ENCODE measurements around the gene PRKCH. TPM values are rescaled to one million over a fixed set of nuclear protein-coding genes. Genes with fewer than 3 reads are reported as not detected.

The PRKCH gene
- total RNA-seq, 2 experiments from 2014 or later = 318 to 343 TPM

DNA sequence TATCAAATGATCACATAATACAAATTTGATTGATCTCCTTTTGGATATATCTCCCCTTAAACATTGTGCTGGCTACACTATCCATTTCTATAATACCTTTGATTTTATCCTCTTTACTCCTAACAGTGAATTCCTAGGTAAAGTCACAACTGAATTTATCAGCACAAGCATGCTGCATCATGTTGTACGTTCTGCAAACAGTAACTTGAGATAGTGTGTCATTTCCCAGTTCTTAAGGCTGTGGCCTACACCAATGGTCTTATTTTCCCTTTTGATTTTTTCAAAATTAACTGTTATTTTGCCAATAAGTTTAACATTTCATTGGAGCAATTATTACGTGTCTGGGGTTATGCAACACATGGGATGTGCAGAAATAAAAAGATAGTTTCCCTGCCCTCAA, 24.8 kb downstream of the PRKCH start:
- ATAC-seq (no peak), DNase-seq (no peak)
- H3K27ac Mint-ChIP-seq = peak overlapping the region; percentile 90
- peaks cover 84% of the 10 kb centered on the region for H3K36me3 Mint-ChIP-seq (ENCODE audit: low read depth)
- CTCF ChIA-PET = interaction anchor here (0.9 to 6.0 kb wide), 11 partner anchors 10 to 491 kb away, joined by 3 to 42 read pairs (median 4); no protein-coding TSS in a partner anchor
- H3K27me3 Mint-ChIP-seq (ENCODE audit: low read depth) = no peaks in the 10 kb centered on the region
- peak overlapping the region; percentile 72 for H3K4me3 Mint-ChIP-seq
- H3K4me1 Mint-ChIP-seq (ENCODE audit: low read depth) = peaks cover 98% of the 10 kb centered on the region
- peaks cover 6% of the 10 kb centered on the region for H3K9me3 Mint-ChIP-seq (ENCODE audit: insufficient read depth)
- POLR2A ChIA-PET = interaction anchor here (0.6 to 13.2 kb wide), 6 partner anchors 9 to 101 kb away, joined by 3 to 177 read pairs (median 4); no protein-coding TSS in a partner anchor

DNA sequence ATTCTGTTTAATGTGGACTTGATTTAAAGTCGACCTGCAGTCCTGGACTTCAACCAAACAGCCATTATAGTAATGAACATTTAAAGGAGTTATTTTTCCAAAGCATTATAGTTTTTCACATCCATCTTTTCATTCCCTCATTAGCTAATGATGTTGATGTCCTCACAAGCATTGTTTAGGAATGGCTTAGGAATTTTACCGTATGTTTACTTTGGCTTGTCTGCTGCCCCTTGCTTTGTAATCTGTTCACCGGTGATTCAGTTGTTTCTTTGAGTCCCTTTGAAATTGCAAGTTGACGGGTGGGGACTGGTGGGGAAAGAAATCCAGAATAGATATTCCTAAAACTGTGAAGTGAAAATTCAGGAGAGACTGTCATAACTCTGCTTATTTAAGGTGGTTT, 25.4 kb downstream of the PRKCH start:
- peak overlapping the region; percentile 90 for H3K27ac Mint-ChIP-seq
- POLR2A ChIA-PET = interaction anchor here (0.6 to 13.2 kb wide), 8 partner anchors 9 to 103 kb away, joined by 3 to 177 read pairs (median 4); no protein-coding TSS in a partner anchor
- peak overlapping the region; percentile 65 for H3K4me3 Mint-ChIP-seq
- DNase-seq = no peak
- no peak for ATAC-seq
- no peaks in the 10 kb centered on the region for H3K27me3 Mint-ChIP-seq (ENCODE audit: low read depth)
- H3K9me3 Mint-ChIP-seq (ENCODE audit: insufficient read depth) = peaks cover 6% of the 10 kb centered on the region
- H3K4me1 Mint-ChIP-seq (ENCODE audit: low read depth) = peaks cover 98% of the 10 kb centered on the region
- CTCF ChIA-PET = interaction anchor here (0.9 to 2.4 kb wide), 12 partner anchors 9 to 491 kb away, joined by 3 to 9 read pairs (median 4); no protein-coding TSS in a partner anchor
- peaks cover 84% of the 10 kb centered on the region for H3K36me3 Mint-ChIP-seq (ENCODE audit: low read depth)

DNA sequence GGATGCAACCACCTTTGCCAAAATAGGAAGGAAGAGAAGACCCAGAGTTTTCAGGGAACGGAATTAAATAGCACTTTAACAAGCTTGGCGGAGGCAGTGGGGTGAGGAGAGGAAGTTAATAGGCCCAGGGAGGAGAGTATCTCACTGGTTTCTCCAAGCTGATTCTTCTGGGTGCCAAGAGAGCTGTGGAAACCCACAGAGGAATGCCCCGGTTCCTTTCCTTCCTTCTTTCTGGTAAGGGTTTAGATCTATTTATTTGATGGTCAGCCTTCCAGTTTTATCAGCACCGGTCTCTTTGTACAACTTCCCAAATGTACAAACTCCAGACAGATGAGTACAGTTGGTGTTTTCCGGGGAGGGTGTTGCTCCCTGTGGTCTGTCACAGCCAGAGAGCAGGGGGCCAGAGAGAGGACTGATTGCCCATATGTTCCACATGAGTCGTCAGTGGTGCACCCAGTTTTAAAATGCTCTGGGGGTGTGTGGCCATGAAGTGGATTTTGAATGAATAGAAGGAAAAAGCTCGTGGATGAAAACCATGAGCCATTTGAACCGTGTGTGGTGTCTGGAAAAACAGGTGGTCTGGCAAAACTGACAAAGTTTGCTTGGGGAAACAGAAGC, 26.6 kb downstream of the PRKCH start:
- peaks cover 99% of the 10 kb centered on the region for H3K4me1 Mint-ChIP-seq (ENCODE audit: low read depth)
- ChIA-PET CTCF (interaction anchor here (0.9 to 2.4 kb wide), 12 partner anchors 9 to 490 kb away, joined by 3 to 9 read pairs (median 4); partner anchors contain the start of gene PRKCH), POLR2A (interaction anchor here (0.6 to 13.2 kb wide), 12 partner anchors 9 to 105 kb away, joined by 3 to 177 read pairs (median 4); partner anchors contain the start of gene PRKCH)
- DNase-seq (no peak), ATAC-seq (peak; percentile 29)
- H3K9me3 Mint-ChIP-seq (ENCODE audit: insufficient read depth) = peaks cover 6% of the 10 kb centered on the region
- H3K27me3 Mint-ChIP-seq (ENCODE audit: low read depth) = no peaks in the 10 kb centered on the region
- peak overlapping the region; percentile 90 for H3K27ac Mint-ChIP-seq
- peaks cover 88% of the 10 kb centered on the region for H3K36me3 Mint-ChIP-seq (ENCODE audit: low read depth)
- peak overlapping the region; percentile 65 for H3K4me3 Mint-ChIP-seq

DNA sequence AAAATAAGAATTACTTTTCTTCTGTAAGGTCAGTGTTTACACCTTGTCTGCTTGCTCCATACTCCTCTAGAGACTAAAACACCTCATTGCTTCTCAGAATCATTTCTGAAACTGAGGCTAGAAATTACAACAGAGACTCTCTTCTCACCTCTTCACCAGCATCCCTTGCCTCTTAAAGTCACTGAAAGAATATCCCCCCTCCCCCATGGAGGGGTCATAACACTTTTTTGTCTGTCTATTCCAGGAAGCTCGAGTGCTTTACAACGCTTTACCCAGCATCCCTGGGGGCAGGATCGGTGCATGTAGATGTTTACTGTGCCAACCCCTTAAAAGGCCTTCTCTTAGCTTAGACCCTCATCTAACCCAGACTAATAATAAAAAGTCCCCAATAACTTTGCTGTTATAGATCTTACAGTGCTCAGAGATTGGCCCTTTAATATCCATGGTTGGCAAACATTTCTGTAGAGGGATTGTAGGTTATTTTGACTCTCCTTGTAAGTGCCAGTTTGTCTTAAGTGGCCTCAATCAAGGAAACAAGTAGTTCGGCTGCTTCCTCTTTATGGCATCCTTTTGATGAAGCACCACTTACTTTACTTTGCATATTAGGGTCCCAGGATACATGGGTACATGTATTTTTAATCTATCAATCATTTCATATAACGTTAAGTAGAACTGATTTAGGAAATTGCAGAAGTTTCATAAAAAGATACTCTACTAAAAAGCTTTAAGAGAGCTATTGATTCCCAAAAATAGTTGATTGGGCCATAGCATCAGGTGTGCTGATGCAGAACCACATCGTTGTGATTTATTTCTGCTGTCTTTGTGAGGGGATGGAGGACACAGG, 29.3 kb downstream of the PRKCH start:
- H3K4me3 Mint-ChIP-seq = peak overlapping the region; percentile 49
- ATAC-seq = peak; percentile 38

DNA sequence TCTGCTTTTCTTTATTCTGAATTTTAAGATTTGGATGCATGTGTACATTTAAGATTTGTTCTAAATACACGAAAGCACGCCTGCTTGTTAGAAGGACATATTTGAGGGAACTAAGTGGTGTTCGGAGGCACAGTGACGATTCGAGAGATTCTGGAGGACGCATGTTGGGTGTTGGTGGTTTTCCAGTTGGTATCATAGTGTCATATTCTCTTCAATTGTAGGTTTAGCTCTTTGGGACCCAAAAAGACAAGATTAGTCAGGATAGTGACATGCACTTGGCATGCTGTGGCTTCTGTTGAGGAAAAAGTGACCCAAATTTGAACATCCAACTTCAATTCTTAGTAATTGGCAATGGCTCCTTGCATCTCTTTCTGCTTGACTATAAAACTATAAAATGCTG, 30.1 kb downstream of the PRKCH start:
- Mint-ChIP-seq H3K27ac (peak overlapping the region; percentile 86), H3K4me1 (ENCODE audit: low read depth) (peaks cover 95% of the 10 kb centered on the region), H3K4me3 (peak overlapping the region; percentile 49), H3K9me3 (ENCODE audit: insufficient read depth) (peaks cover 6% of the 10 kb centered on the region), H3K27me3 (ENCODE audit: low read depth) (no peaks in the 10 kb centered on the region), H3K36me3 (ENCODE audit: low read depth) (peaks cover 75% of the 10 kb centered on the region)
- POLR2A ChIA-PET = interaction anchor here (0.6 to 13.2 kb wide), 4 partner anchors 19 to 125 kb away, joined by 3 to 177 read pairs (median 8); no protein-coding TSS in a partner anchor
- CTCF ChIA-PET = interaction anchor here (1.0 kb wide), 1 partner anchor 81 kb away, joined by 3 read pairs; no protein-coding TSS in a partner anchor
- no peak for DNase-seq
- ATAC-seq = no peak

More for the DNA sequence above, 29.3 kb downstream of the PRKCH start:
- ChIA-PET POLR2A (interaction anchor here (0.5 to 13.2 kb wide), 9 partner anchors 10 to 356 kb away, joined by 3 to 177 read pairs (median 8); partner anchors contain the start of gene PRKCH), CTCF (interaction anchor here (1.0 to 1.7 kb wide), 3 partner anchors 18 to 85 kb away, joined by 3 to 11 read pairs (median 3); no protein-coding TSS in a partner anchor)
- peak overlapping the region; percentile 86 for H3K27ac Mint-ChIP-seq
- peaks cover 95% of the 10 kb centered on the region for H3K4me1 Mint-ChIP-seq (ENCODE audit: low read depth)
- H3K9me3 Mint-ChIP-seq (ENCODE audit: insufficient read depth) = peaks cover 6% of the 10 kb centered on the region
- peak; percentile 62 for DNase-seq
- H3K36me3 Mint-ChIP-seq (ENCODE audit: low read depth) = peaks cover 74% of the 10 kb centered on the region
- H3K27me3 Mint-ChIP-seq (ENCODE audit: low read depth) = no peaks in the 10 kb centered on the region

GRCh38 chr14:61355892-61356325, 34.5 kb downstream of the PRKCH start:
- ChIA-PET CTCF (interaction anchor here (1.1 kb wide), 1 partner anchor 75 kb away, joined by 3 read pairs; the partner anchor contains the start of gene TMEM30B), POLR2A (no interaction called here)
- Mint-ChIP-seq H3K9me3 (ENCODE audit: insufficient read depth) (no peaks in the 10 kb centered on the region), H3K36me3 (ENCODE audit: low read depth) (peaks cover 74% of the 10 kb centered on the region), H3K4me1 (ENCODE audit: low read depth) (peaks cover 94% of the 10 kb centered on the region), H3K4me3 (peak overlapping the region; percentile 38), H3K27ac (peak overlapping the region; percentile 69), H3K27me3 (ENCODE audit: low read depth) (no peaks in the 10 kb centered on the region)
- ATAC-seq (peak; percentile 59), DNase-seq (no peak)

DNA sequence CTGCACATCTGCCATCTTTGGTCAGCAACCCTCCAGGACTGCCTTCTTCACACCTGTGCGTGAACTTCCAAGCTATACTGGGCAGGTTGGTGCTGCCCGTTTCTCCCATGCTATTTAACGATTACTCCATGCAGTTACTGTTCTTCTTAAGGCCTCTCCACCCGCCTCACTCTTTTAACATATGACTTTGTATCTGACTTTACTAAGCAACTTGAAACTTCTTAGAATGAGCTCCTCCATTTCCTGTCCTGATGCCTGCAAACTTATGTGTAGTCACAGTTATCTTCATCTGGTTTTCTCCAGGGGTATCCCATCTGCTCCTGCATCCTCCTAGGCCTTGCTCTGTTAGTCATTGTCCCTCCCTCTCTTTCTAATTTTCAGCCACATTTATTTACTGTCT, 35.7 kb downstream of the PRKCH start:
- no peaks in the 10 kb centered on the region for H3K9me3 Mint-ChIP-seq (ENCODE audit: insufficient read depth)
- ChIA-PET POLR2A (interaction anchor here (1.6 kb wide), 1 partner anchor 21 kb away, joined by 4 read pairs; no protein-coding TSS in a partner anchor), CTCF (interaction anchor here (0.7 to 1.9 kb wide), 5 partner anchors 9 to 32 kb away, joined by 3 to 7 read pairs (median 3); no protein-coding TSS in a partner anchor)
- H3K4me1 Mint-ChIP-seq (ENCODE audit: low read depth) = peaks cover 88% of the 10 kb centered on the region
- H3K27me3 Mint-ChIP-seq (ENCODE audit: low read depth) = no peaks in the 10 kb centered on the region
- H3K4me3 Mint-ChIP-seq = peak overlapping the region; percentile 16
- peaks cover 69% of the 10 kb centered on the region for H3K36me3 Mint-ChIP-seq (ENCODE audit: low read depth)
- peak overlapping the region; percentile 60 for H3K27ac Mint-ChIP-seq
- ATAC-seq = no peak
- no peak for DNase-seq

GRCh38 chr14:61358554-61359226, 37.3 kb downstream of the PRKCH start:
- DNase-seq = no peak
- ChIA-PET POLR2A (interaction anchor here (1.1 to 1.7 kb wide), 3 partner anchors 12 to 36 kb away, joined by 3 to 4 read pairs (median 4); no protein-coding TSS in a partner anchor), CTCF (interaction anchor here (1.5 to 1.9 kb wide), 2 partner anchors 10 to 22 kb away, joined by 4 to 7 read pairs; no protein-coding TSS in a partner anchor)
- Mint-ChIP-seq H3K27me3 (ENCODE audit: low read depth) (no peaks in the 10 kb centered on the region), H3K4me1 (ENCODE audit: low read depth) (peaks cover 75% of the 10 kb centered on the region), H3K27ac (peak overlapping the region; percentile 60), H3K36me3 (ENCODE audit: low read depth) (peaks cover 62% of the 10 kb centered on the region), H3K4me3 (peak overlapping the region; percentile 12), H3K9me3 (ENCODE audit: insufficient read depth) (no peaks in the 10 kb centered on the region)
- peak; percentile 20 for ATAC-seq

DNA sequence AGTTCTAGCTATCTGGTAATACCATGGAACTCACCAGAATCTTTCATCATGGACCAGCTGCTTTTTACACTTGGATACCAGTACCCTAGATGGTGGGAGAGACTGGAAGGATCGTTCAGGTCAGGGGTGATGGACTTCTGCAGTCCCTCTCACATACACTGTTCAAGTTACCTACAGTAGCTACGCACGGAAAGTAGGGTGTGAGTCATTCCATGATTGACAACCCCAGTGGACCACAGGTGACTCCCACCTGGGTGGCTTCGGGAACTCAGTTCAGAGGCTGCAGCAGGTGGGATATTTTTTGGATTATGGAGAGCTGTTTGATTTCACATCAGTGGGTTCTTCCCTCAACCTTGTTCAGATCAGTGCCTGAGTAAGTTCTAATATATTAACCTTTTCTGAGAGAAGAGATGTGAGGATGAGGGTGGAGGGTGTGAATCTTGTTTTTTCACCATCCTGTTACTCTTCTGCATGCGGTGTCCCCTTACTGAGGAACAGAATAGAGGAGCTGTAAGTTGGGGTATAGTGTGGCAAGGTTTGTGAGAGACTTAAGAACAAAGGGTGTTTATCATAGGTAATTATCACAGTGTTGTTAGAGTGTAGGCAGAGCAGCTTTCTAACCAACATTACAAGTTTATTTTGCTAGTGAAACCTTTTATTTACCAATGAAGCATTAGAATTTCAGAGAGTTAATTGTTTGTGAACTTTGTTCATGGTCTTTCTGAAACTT, 39.6 kb downstream of the PRKCH start:
- ChIA-PET POLR2A (interaction anchor here (0.7 to 2.3 kb wide), 7 partner anchors 11 to 61 kb away, joined by 3 to 9 read pairs (median 4); no protein-coding TSS in a partner anchor), CTCF (interaction anchor here (0.7 to 2.4 kb wide), 7 partner anchors 13 to 99 kb away, joined by 3 to 9 read pairs (median 4); no protein-coding TSS in a partner anchor)
- peak overlapping the region; percentile 62 for H3K27ac Mint-ChIP-seq
- DNase-seq (no peak), ATAC-seq (peak; percentile 38)
- H3K4me3 Mint-ChIP-seq = no peak overlapping the region
- H3K36me3 Mint-ChIP-seq (ENCODE audit: low read depth) = peaks cover 49% of the 10 kb centered on the region
- H3K27me3 Mint-ChIP-seq (ENCODE audit: low read depth) = no peaks in the 10 kb centered on the region
- no peaks in the 10 kb centered on the region for H3K9me3 Mint-ChIP-seq (ENCODE audit: insufficient read depth)
- peaks cover 55% of the 10 kb centered on the region for H3K4me1 Mint-ChIP-seq (ENCODE audit: low read depth)

DNA sequence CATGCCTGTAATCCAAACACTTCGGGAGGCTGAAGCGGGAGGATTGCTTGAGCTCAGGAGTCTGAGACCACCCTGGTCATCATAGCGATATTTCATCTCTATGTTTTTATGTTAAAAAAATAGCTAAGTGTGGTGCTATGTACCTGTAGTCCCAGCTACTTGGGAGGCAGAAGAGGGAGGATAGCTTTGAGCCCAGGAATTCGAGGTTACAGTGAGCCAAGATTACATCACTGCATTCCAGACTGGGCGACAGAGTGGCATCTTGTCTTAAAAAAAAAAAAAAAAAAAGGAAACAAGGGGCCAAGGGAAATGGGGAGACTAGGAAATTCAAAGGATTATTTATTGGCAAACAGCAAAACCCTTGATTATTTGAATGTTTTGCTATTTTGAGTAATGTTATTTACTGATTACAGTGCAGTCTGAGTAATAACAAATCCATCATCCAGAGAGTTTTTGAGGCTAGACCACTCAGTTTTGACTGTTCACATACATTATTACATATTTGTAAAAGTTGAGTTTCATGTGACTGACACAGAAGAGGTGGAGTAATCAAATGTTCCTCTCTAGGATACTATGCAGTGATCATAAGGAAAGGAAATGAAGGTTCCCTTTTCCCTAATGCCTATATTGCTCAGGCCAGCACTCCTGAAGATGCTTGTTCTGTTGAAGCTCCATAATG, 40.8 kb downstream of the PRKCH start:
- H3K27ac Mint-ChIP-seq = no peak overlapping the region
- DNase-seq (no peak), ATAC-seq (no peak)
- no peaks in the 10 kb centered on the region for H3K9me3 Mint-ChIP-seq (ENCODE audit: insufficient read depth)
- H3K27me3 Mint-ChIP-seq (ENCODE audit: low read depth) = no peaks in the 10 kb centered on the region
- no peak overlapping the region for H3K4me3 Mint-ChIP-seq
- H3K36me3 Mint-ChIP-seq (ENCODE audit: low read depth) = peaks cover 45% of the 10 kb centered on the region
- CTCF ChIA-PET = interaction anchor here (0.6 to 2.4 kb wide), 7 partner anchors 16 to 98 kb away, joined by 3 to 7 read pairs (median 3); no protein-coding TSS in a partner anchor
- POLR2A ChIA-PET = interaction anchor here (0.7 kb wide), 2 partner anchors 8 to 358 kb away, joined by 3 read pairs; no protein-coding TSS in a partner anchor
- peaks cover 42% of the 10 kb centered on the region for H3K4me1 Mint-ChIP-seq (ENCODE audit: low read depth)
